Neutrophil (primary cell): ENCODE results near the gene CCL15.
"Not testable (repeated sequence)": the region's sequence is repeated elsewhere in the genome, so short reads cannot be mapped to it uniquely, and the experiment has no call there.

ENCODE experiments used
- H3K27ac ChIP-seq: fragments of 200-600 bp; sonication (generic); 2 replicates; pipeline ENCODE4 v1.5.1; 2016; ENCODE audit warnings: mild to moderate bottlenecking, moderate library complexity
- H3K27me3 ChIP-seq: fragments of 200-600 bp; sonication (generic); 2 replicates; pipeline ENCODE4 v1.6.0; 2016; ENCODE audit warnings: mild to moderate bottlenecking
- H3K36me3 ChIP-seq: fragments of 200-600 bp; sonication (generic); 2 replicates; pipeline ENCODE4 v1.5.1; 2017
- H3K4me1 ChIP-seq, 2 experiments: fragments of 200-600 bp in 1 of 2; sonication (generic) in 1 of 2; 1 replicate in 1 of 2; 2 replicates in 1 of 2; pipeline versions ENCODE4 v1.5.1 to v1.6.1; 2013 to 2016; ENCODE audit warnings: low read depth in 1 of 2, low read length in 1 of 2, mild to moderate bottlenecking in 1 of 2, moderate library complexity in 1 of 2; ENCODE audit not compliant: control insufficient read depth in 1 of 2, insufficient read depth in 1 of 2
- H3K4me3 ChIP-seq, 2 experiments: fragments of 200-600 bp in 1 of 2; sonication (generic) in 1 of 2; 1 replicate in 1 of 2; 2 replicates in 1 of 2; pipeline ENCODE4 v1.5.1; 2013 to 2016; ENCODE audit warnings: low read depth in 1 of 2, low read length in 1 of 2, mild to moderate bottlenecking in 1 of 2, moderate library complexity in 1 of 2
- H3K9me3 ChIP-seq: fragments of 200-600 bp; sonication (generic); 2 replicates; pipeline ENCODE4 v1.5.1; 2016
- CTCF ChIP-seq: fragments of 200-600 bp; sonication (generic); IDR thresholded peaks from 2 replicates; pipeline ENCODE4 v1.5.1; 2016; ENCODE audit warnings: antibody characterized with exemption

CCL15 gene

GRCh38 chr17:36016555-36016954 is 15.2 kb upstream of the CCL15 start:
- Histone ChIP-seq H3K4me3 (no peak overlapping the region), H3K9me3 (no peaks in the 10 kb centered on the region), H3K4me1 (no peaks in the 10 kb centered on the region), H3K27ac (no peak overlapping the region), H3K27me3 (no peaks in the 10 kb centered on the region), H3K36me3 (no peaks in the 10 kb centered on the region)
- TF ChIP-seq CTCF = no peak

DNA sequence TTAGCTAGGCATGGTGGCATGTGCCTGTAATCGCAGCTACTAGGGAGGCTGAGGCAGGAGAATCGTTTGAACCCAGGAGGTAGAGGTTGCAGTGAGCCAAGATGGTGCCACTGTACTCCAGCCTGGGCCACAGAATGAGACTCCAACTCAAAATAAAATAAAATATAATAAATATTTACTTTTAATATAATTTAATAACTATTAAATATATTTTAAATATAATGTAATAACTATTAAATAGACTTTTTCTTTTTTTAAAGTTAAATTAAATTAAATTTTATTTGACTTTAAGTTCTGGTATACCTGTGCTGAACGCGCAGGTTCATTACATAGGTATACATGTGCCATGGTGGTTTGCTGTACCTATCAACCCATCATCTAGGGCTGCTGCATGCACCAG is 14.5 kb upstream of the CCL15 start:
- not testable (repeated sequence) for H3K27ac ChIP-seq, H3K27me3 ChIP-seq, H3K9me3 ChIP-seq, H3K4me1 ChIP-seq, H3K36me3 ChIP-seq, H3K4me3 ChIP-seq

DNA sequence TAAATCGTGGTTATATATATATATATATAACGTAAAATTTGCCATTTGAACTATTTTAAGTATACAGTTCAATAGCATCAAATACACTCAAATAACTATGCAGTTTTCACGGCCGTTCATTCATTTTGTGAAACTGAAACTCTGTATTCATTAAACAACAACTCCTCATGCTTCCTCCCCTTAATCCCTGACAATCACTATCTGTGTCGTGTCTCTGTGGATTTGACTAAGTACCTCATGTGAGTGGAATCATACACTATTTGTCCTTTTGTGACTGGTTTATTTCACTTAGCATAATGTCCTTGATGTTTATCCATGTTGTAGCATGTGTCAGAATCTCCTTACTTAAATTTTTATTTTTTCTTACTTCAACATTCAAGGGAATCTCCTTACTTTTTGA is 13.6 kb upstream of the CCL15 start:
- no peaks in the 10 kb centered on the region for H3K4me1 ChIP-seq
- H3K36me3 ChIP-seq = no peaks in the 10 kb centered on the region
- H3K27ac ChIP-seq = no peak overlapping the region
- TF ChIP-seq CTCF = no peak
- no peaks in the 10 kb centered on the region for H3K27me3 ChIP-seq
- H3K4me3 ChIP-seq = no peak overlapping the region
- no peaks in the 10 kb centered on the region for H3K9me3 ChIP-seq

DNA sequence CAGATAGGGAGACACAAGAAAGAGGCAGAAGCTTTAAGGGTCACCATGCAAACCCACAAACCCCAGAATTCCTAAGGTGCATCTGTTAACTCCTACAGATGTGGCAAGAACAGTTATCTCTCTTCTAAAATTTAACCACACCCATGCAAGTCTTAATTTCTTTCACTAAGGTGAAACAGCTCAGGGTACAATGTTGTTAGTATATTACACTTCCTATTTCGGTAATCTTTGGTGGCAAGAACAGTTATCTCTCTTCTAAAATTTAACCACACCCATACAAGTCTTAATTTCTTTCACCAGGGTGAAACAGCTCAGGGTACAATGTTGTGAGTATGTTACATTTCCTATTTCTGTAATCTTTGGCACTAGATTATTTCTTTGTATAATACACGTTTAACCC is 9.8 kb upstream of the CCL15 start:
- Histone ChIP-seq H3K4me3 (no peak overlapping the region), H3K27ac (no peak overlapping the region), H3K36me3 (no peaks in the 10 kb centered on the region), H3K27me3 (no peaks in the 10 kb centered on the region), H3K4me1 (no peaks in the 10 kb centered on the region), H3K9me3 (no peaks in the 10 kb centered on the region)
- TF ChIP-seq CTCF = no peak

DNA sequence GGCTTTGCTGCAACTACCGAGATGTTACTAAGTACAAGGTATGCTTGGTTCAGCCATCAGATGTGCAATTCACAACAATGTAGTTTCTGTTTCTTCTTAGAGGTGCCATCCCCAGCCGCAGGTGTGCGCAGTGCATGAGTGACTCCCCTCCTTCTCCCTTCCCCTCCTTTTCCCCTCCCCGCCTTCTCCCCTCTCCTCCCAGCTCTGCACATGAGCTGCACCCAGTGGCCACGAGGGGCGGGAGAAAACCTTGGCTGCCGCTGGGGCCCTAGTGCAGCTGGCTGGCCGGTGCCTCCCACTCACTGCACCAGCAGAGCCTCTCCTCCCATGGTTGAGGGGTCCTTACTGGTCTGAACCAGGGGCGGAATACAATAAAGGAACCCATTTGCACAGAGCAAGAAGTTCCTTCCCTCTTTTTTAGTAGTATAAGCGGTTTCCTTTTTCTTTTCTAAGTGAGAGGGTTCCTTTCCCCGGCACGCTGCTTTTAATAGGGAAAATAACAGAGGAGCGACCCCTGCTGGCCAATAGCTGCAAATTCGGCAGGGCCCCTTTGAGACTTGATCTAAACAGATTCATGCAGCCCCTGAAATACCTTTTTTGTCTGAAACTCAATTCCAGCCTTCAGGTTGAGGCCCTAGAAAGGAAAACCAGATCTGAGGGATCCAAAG is 7.8 kb upstream of the CCL15 start:
- no peak for TF ChIP-seq CTCF
- H3K36me3 ChIP-seq = no peaks in the 10 kb centered on the region
- H3K27ac ChIP-seq = no peak overlapping the region
- H3K27me3 ChIP-seq = no peaks in the 10 kb centered on the region
- H3K9me3 ChIP-seq = no peaks in the 10 kb centered on the region
- H3K4me1 ChIP-seq = no peaks in the 10 kb centered on the region
- H3K4me3 ChIP-seq = no peak overlapping the region

DNA sequence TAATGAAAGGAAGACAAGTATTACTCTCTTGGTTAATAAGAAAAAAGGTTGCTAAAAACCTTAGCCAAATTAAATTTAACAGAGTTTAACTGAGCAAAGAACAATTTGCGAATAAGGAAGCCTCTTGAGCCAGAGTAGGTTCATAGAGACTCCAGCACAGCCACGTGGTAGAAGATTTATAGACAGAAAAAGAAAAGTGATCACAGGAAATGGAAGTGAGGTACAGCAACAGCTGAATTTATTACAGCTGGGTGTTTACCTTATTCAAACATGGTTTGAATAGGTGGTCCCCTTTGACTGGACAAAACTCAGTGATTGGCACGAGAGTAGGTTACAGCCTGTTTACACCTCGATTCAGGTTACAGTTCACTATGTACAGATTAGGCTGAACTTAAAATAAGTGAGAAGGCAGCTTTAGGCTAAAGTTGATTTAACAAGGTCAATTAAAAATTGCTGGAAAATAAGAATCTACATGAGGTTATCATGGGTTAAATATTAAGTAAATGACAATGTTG is 3.3 kb upstream of the CCL15 start:
- no peak for TF ChIP-seq CTCF
- H3K27ac ChIP-seq = no peak overlapping the region
- no peaks in the 10 kb centered on the region for H3K9me3 ChIP-seq
- H3K4me3 ChIP-seq = no peak overlapping the region
- no peaks in the 10 kb centered on the region for H3K4me1 ChIP-seq
- H3K27me3 ChIP-seq = no peaks in the 10 kb centered on the region
- H3K36me3 ChIP-seq = no peaks in the 10 kb centered on the region
